Colonic mucosa (tissue), 4 donors: ENCODE measurements around the gene ADAMTS14. TPM values are rescaled to one million over a fixed set of nuclear protein-coding genes. Genes with fewer than 3 reads are reported as not detected.
A peak's percentile ranks its signal among the peaks of the same experiment; 100 is the strongest.

Experiments used
- DNase-seq: peaks from one replicate; pipeline ENCODE4 v3.0.0-alpha.2; 2020
- H3K27ac ChIP-seq: fragments of 200-600 bp; one replicate; pipeline ENCODE4 v1.8.0; 2021
- H3K27me3 ChIP-seq: fragments of 200-600 bp; one replicate; pipeline ENCODE4 v1.8.0; 2021
- H3K36me3 ChIP-seq: fragments of 200-600 bp; one replicate; pipeline ENCODE4 v1.8.0; 2021
- H3K4me1 ChIP-seq: fragments of 200-600 bp; one replicate; pipeline ENCODE4 v1.8.0; 2021; ENCODE audit warnings: mild to moderate bottlenecking
- H3K4me3 ChIP-seq: fragments of 200-600 bp; one replicate; pipeline ENCODE4 v1.8.0; 2021
- H3K9ac ChIP-seq, 2 donors: one replicate each; pipeline ENCODE4 v1.7.0; 2013; ENCODE audit warnings: control low read depth in 2 of 2, low read depth in 2 of 2, low read length in 2 of 2
- H3K9me3 ChIP-seq: fragments of 200-600 bp; one replicate; pipeline ENCODE4 v1.8.0; 2021
- CTCF ChIP-seq: fragments of 200-600 bp; IDR thresholded peaks from one replicate; pipeline ENCODE4 v1.8.0; 2022; ENCODE audit warnings: antibody characterized with exemption, mild to moderate bottlenecking
- intact Hi-C: fragments of 100-400 bp; cut with DNase I; formaldehyde crosslinking; loops from one replicate; pipeline ENCODE4 v1.14.1; 2022
- total RNA-seq, 2 donors: library from RNA; stranded (reverse); fragmentation: NEBNext Ultra II Directional in 1 of 2; extraction: Animal tissue kit (Norgen Biotek cat#: 25700) in 1 of 2; gene quantifications; one replicate each; pipeline ENCODE4 v1.2.1, GENCODE V29; 2021
- donor health status: healthy.
- donor health status: DM: no; HTN: no; CAD: no.
- donor health status: DM: no; HTN: no; CAD: no.

ADAMTS14 gene
- total RNA-seq, 2 donors from 2014 or later = 0.93 to 1.5 TPM

DNA sequence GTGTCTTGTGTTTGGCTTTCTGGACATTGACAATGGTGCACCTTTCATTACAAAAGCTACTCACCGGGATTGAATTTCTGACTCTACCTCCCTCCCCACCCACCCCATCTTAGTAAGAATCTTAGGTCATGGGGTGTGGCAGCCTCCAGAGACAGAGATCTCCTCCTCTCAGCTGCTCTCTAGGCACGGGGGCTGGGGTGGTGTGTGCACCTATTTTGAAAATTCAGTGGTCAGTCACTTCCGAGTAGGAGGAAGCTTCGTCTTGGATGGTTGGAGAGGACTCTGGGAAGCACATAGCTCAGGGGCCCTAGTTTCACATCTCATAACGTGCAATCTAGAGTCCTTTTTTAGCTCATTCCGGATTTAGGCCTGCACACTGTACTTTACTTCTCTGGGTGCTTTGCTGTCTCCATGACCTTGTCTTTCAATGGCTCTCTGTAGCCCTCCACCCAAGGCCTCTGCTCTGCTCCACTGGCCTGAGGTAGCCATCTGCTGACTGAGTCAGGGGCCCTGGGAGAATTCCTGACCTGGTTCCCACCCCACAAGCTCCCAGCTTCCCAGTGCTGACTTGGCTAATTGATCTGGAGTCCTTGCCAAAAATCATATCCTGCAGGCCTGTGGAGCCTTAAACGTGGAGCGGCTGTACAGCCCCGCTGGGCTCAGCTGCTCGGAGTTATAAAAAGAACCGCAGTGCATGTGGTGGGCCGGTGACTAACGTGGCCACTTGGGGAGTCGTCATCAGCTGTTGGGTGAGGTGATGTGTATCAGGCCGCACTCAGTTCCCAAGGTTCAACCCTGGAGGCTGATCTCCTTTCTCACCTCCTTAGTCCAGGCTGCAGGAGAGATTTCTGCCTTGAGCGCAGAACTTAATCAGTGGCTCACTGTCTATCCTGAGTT is 19.3 kb upstream of the ADAMTS14 start:
- intact Hi-C loops = no loop called here
- Histone ChIP-seq H3K4me1 (no peaks in the 10 kb centered on the region), H3K9me3 (no peaks in the 10 kb centered on the region), H3K9ac (no peak overlapping the region), H3K36me3 (no peaks in the 10 kb centered on the region), H3K27me3 (no peaks in the 10 kb centered on the region), H3K27ac (no peak overlapping the region), H3K4me3 (no peak overlapping the region)
- no peak for DNase-seq
- TF ChIP-seq CTCF = no peak

DNA sequence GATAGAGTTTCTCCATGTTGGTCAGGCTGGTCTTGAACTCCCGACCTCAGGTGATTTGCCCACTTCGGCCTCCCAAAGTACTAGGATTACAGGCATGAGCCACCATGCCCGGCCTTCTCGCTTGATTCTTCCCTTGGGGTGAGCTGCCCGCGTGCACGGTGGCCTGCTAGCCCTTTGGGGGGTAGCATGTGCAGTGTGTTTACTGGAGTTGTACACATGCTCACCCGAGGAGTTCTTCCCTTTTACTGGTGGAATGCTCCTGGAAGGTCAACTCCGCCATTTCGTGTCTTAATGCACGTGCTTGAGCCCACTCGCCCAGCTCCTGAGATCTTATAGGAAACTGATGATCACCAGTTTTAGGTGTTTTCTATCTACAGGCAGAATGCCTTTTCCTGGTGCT is 17.0 kb upstream of the ADAMTS14 start:
- Histone ChIP-seq H3K36me3 (no peaks in the 10 kb centered on the region), H3K9me3 (no peaks in the 10 kb centered on the region), H3K4me3 (no peak overlapping the region), H3K27ac (no peak overlapping the region), H3K4me1 (no peaks in the 10 kb centered on the region), H3K27me3 (no peaks in the 10 kb centered on the region), H3K9ac (no peak overlapping the region)
- intact Hi-C loops = no loop called here
- DNase-seq = no peak
- TF ChIP-seq CTCF = no peak

DNA sequence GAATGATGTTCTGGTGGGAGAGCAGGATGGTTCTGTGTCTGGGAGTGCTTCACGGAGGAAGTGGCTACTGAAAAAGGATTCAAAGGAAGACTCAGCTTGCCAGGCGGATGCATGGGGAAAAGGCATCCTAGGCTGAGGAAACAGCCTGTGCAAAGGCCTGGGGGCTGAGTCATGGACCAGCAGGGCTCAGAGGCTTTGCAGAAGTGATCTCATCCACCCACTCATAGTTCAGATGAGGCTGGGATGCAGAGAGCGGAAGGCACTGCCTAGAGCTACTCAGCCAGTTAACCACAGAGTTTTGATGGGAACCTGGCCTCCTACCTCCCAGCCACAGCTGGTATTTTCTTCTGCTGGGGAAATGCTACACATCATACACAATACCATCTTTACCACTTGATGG is 15.8 kb upstream of the ADAMTS14 start:
- intact Hi-C loops = no loop called here
- Histone ChIP-seq H3K9ac (no peak overlapping the region), H3K4me1 (no peaks in the 10 kb centered on the region), H3K36me3 (no peaks in the 10 kb centered on the region), H3K4me3 (no peak overlapping the region), H3K27ac (peak overlapping the region; percentile 2), H3K27me3 (no peaks in the 10 kb centered on the region), H3K9me3 (no peaks in the 10 kb centered on the region)
- TF ChIP-seq CTCF = no peak
- no peak for DNase-seq

DNA sequence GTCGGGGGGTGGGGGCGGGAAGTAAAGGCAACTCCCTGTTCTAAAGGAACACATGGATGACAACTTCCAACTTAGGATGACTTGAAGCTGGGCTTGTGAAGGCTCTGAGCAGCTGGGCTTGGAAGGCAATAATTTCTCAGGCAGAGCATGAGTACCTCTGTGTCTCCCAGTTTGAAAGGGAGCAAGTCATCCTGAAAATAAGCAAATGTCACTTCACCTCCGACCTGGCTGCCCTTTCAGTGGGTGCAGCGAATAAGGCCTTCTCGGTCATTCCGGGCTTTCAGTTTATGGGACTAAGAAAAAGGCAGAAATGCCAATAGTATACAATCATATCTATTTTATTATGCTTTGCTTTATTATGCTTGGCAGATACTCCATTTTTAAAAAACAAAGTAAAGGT is 15.3 kb upstream of the ADAMTS14 start:
- Histone ChIP-seq H3K27ac (peak overlapping the region; percentile 2), H3K36me3 (no peaks in the 10 kb centered on the region), H3K27me3 (no peaks in the 10 kb centered on the region), H3K4me1 (no peaks in the 10 kb centered on the region), H3K4me3 (no peak overlapping the region), H3K9me3 (no peaks in the 10 kb centered on the region), H3K9ac (no peak overlapping the region)
- no peak for TF ChIP-seq CTCF
- intact Hi-C loops = no loop called here
- no peak for DNase-seq

DNA sequence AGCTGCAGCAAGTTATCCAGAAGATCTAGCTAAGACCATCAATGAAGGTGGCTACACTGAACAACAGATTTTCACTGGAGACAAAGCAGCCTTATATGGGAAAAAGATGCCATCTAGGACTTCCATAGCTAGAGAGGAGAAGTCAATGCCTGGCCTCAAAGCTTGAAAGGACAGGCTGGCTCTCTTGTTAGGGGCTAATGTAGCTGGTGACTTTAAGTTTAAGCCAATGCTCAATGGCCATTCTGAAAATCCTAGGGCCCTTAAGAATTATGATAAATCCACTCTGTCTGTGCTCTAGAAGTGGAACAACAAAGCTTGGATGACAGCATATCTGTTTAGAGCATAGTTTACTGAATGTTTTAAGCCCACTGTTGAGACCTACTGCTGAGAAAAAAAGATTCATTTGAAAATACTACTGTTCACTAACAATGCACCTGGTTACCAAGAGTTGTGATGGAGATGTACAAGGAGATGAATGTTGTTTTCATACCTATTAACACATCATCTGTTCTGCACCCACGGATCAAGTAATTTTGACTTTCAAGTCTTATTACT is 13.6 kb upstream of the ADAMTS14 start:
- no peak overlapping the region for H3K27ac ChIP-seq
- H3K36me3 ChIP-seq = no peaks in the 10 kb centered on the region
- TF ChIP-seq CTCF = no peak
- no peak overlapping the region for H3K9ac ChIP-seq
- no peaks in the 10 kb centered on the region for H3K27me3 ChIP-seq
- no peak for DNase-seq
- intact Hi-C loops = no loop called here
- H3K9me3 ChIP-seq = no peaks in the 10 kb centered on the region
- H3K4me3 ChIP-seq = no peak overlapping the region
- no peaks in the 10 kb centered on the region for H3K4me1 ChIP-seq
